Fibroblast of skin of right biceps (primary cell): ENCODE data around the gene SGMS1.
A peak's percentile ranks its signal among the peaks of the same experiment; 100 is the strongest.
"Not testable (repeated sequence)": the region's sequence is repeated elsewhere in the genome, so short reads cannot be mapped to it uniquely, and the experiment has no call there.

Experiments used
- DNase-seq: peaks from one replicate; pipeline ENCODE4 v3.0.0-alpha.2; 2013

The SGMS1 gene

DNA sequence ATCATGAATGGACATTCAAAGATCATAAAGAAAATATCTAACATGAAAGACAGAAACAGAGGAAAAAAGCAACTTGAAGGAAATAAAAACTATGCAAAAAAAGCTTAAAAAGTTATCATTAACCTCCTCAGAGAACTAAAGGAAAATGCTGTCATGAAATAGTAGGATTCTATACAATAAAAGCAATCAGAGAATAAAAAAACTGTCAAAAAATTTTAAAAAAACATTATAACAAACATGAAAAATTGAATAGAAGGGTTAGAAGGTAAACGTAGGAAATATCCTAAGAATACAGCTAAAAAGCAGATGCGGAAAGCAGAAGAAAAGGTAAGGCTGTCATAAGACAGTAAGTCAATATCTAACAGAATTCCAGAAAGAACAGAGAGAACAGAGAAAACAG, 44.8 kb downstream of the SGMS1 start:
- no peak for DNase-seq

- DNase-seq = peak; percentile 25
These were observed 45.9 kb downstream of the SGMS1 start for GRCh38 chr10:50577681-50578350.

- DNase-seq = no peak
These were observed 46.7 kb downstream of the SGMS1 start for GRCh38 chr10:50577010-50577409.

- peak; percentile 65 for DNase-seq
These were observed 47.4 kb downstream of the SGMS1 start for GRCh38 chr10:50576245-50576815.

GRCh38 chr10:50575477-50576244, 48.1 kb downstream of the SGMS1 start:
- no peak for DNase-seq

DNA sequence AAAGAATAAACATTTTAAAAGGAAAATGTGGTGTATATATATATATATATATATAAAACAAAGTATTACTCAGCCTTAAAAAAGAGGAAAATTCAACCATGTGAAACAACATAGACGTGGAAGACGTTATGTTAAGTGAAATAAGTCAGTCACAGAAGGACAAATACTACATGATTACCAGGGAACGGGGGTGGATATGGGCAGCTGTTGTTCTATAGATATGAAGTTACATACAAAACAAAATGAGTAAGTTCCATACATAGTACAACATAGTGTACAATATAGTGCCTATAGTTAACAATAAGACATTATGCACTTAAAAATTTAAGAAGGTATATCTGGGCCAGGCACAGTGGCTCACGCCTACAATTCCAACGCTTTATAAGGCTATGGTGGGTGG, 48.8 kb downstream of the SGMS1 start:
- no peak for DNase-seq

DNA sequence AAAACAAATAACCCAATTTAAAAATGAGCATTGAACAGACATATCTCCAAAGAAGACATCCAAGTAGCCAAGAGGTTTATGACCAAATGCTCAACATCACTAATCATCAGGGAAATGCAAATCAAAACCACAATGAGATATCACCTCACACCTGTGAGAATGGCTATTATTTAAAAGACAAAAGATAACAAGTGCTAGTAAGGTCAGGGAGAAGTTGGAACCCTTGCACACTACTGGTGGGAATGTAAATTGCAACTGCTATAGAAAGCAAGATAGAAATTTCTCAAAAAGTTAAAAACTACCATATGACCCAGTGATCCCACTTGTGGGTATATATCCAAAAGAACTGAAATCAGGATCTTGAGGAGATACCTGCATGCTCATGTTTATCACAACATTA, 49.5 kb downstream of the SGMS1 start:
- DNase-seq = no peak

GRCh38 chr10:50572017-50572491, 51.7 kb downstream of the SGMS1 start:
- DNase-seq = no peak

DNA sequence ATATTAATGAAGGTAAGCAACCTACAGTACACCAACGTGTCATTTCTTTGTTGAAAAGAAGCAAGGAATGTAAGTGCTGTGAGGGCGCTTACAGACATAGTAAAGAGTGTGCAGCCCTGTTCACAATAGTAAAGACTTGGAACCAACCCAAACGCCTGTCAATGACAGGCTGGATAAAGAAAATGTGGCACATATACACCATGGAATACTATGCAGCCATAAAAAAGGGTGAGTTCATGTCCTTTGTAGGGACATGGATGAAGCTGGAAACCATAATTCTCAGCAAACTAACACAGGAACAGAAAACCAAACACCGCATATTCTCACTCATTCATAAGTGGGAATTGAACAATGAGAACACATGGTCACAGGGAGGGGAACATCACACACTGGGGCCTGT, 55.0 kb downstream of the SGMS1 start:
- DNase-seq = not testable (repeated sequence)

DNA sequence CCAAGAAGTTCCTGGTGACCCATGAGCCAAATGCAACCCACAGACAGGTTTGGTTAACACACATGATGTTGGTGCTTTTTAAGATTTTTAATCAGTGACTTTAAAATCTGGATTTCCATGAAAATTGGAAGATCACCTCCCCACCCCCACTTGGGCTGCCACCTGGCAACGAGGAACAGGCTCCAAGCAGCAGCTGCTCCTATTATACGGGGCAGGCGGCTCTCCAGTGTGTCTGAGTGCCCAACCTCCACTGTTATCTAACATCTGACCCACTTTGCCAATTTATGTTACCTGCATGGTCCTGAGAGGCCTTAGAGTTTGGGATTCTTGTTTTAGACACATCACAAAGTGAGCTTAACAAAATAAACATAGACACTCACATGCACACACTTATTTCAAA, 56.4 kb downstream of the SGMS1 start:
- no peak for DNase-seq

DNA sequence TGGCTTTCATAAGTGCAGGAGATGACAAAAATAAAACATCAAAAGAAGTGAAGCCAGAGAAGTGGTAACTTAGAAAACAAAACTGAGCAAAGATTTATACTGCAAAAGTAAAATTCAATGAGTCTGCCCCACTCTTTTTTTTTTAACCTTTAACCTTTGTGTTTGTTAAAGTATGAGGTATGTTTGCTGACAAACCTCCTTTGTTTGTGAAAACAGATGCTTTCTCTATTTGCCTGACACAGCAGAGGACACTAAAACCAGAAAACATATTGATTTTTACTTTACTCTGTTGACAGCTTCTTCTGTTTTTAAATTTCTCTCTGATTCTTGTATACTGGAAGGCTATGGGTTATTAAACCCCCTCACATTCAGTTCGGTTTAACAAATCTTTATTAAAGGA, 57.6 kb downstream of the SGMS1 start:
- DNase-seq = no peak

- no peak for DNase-seq
These were observed 58.3 kb downstream of the SGMS1 start for GRCh38 chr10:50565301-50566083.

GRCh38 chr10:50563906-50564305, 59.9 kb downstream of the SGMS1 start:
- DNase-seq = no peak

GRCh38 chr10:50561816-50562215, 61.9 kb downstream of the SGMS1 start:
- DNase-seq = no peak

DNA sequence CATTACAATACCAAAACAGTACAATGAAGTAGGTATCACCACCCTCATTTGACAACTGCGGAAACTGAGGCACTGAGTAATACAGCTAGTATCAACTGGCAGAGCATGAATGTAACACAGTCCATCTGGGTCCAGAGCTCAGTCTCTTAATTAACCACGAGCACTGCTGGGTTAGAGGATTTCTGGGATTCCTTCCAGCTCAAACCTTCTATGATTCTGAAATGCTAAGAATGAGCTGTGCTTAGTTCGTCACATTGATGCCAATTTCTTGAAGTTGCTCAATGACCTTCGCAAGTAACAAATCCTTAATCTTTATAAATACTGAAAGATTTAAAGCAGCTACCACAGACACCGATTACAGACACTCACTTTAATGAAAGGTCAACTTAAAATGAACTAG, 62.5 kb downstream of the SGMS1 start:
- peak; percentile 84 for DNase-seq

DNA sequence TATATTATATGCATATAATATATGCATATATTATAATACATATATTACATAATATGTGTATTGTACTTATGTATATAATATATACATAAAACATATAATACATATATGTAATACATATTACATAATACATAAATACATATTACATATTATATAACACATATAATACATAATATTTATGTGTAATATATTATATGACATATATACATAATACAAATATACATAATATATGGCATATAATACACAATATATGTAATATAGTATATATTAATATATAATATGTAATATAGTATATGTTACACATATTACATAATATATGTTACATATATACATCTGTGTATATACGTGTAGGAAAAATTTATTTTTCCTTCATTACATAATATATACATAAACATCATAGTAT, 63.4 kb downstream of the SGMS1 start:
- DNase-seq = no peak

DNA sequence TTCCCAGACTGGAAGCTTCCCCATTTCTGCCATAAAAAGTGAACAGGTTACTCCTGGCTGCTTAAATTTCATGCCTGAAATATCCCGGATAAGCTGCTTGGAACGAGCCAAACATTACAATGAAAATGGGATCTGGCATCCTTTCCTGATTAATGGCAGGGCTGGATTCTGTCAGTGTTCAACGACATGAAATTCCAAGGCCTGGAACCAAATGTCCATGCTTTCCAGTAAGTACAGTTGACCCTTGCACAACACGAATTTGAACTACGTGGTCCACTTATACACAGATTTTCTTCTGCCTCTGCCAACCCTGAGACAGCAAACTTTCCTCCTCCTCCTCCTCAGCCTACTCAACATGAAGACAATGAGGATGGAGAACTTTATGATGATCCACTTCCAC, 65.4 kb downstream of the SGMS1 start:
- DNase-seq = no peak

- DNase-seq = no peak
These were observed 66.5 kb downstream of the SGMS1 start for GRCh38 chr10:50557130-50557682.

GRCh38 chr10:50556237-50557120, 67.3 kb downstream of the SGMS1 start:
- no peak for DNase-seq

GRCh38 chr10:50554995-50555568, 68.7 kb downstream of the SGMS1 start:
- peak; percentile 46 for DNase-seq

DNA sequence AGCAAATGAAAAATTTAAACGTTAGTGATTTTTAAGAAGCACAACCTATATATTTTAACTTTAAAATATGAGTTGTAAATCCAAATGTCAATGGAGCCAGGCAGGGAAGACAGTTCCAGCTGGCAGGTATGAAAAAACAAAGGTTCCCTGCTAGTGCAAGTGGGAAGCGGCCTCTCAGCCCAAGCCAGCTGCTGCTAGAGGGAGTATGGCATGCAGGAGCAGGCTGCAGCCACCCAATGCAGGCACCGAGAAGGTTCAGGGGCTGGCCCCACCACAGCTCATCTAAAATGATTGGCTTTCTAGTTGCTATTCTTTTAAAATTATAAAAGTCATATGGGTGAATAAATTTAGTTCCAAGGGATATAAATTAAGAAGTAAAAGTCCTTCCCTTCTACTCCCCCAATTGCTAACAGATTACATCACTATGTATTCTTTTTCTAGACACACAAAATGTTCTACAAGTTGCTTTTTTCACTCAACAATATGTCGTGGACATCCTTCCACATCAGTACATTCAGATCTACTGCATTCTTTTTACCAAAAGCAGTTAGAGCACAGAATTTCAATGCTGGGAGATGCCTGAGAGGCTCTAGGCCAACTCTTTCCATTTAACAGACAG, 69.3 kb downstream of the SGMS1 start:
- no peak for DNase-seq
